Kidney capillary endothelial cell (primary cell): ENCODE data around the gene PALLD.

Experiments used
- DNase-seq: peaks from one replicate; pipeline ENCODE4 v3.0.0-alpha.2; 2018; ENCODE audit warnings: low spot score

Gene PALLD

DNA sequence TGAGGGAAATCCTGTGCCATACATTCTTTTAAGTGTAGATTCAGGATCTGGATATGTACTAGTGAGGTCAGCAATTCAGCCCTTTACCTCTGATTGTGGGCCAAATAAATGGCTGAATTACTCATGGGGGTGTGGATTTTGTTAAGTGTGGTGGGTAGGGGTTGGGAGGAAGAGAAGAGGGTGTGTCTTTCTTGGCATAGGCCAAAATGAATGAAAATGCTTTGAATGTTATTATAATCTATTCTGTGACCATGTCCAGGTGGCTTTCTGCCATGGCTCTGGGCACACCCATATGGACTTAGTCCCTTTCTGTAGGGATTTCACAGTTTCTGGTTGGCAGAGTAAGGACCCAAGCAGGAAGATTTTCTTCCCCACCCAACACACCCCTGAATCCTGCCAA lies 268.9 kb downstream of the PALLD start:
- no peak for DNase-seq

- DNase-seq, result no peak
Observed at GRCh38 chr4:168766604-168767316, 269.9 kb downstream of the PALLD start.

GRCh38 chr4:168769416-168769815 lies 272.6 kb downstream of the PALLD start:
- no peak for DNase-seq

GRCh38 chr4:168769837-168770236 lies 273.0 kb downstream of the PALLD start:
- DNase-seq, result no peak

DNA sequence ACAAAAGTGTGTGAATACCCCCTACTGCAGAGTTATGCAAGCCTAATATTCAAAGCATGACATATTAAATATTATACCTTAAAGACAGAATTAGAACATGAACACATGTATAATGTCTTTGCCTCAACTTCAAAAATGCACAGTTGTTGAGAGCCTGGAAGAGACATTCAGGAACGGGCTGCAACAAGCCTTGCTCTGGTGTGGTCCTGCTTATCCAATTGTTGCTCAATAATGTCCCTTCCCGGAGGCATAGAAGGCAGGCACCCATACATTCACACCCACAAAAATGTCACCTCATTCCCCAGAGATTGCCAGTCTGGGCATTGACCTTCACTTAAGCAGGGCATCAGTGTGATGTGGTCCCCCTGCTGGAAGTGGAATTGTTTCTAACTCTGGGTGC lies 274.4 kb downstream of the PALLD start:
- no peak for DNase-seq

DNA sequence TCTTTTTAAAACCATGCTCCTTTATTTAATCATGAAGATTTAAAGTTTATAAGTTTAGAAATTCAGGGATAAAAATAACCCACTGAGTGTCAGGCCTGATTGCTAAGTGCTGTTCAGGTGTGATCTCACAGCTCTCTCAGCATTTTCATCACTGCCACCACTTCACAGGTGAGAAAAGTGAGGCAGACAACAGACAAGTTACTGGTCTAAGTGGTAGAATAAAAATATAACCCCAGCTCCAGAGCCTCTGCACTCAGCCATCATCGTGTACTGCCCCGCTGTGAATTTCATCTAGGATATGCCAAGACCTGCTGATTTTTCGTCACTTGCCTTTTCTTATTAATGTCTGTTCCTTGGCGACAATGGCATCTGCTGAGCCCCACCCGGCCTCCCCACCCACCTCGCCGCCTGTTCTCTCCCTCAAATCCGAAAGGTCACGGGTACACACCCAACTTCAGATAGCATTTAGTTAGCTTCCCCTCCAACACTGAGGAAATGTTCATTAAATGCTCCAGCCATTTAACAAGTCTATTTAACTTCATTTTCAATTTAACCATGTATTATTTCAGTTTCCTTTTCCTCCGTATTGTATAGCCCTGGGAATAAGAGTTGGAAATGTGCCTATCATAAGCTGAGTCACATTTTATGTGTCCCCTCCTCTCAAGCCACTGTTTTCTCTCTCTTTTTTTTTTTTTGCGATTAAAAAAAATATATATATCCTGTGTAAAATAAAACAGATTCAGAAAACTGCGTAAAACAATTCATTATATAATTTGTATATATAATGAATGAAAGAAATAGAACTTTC lies 276.7 kb downstream of the PALLD start:
- DNase-seq, result no peak

- no peak for DNase-seq
Observed at GRCh38 chr4:168776382-168776781, 279.5 kb downstream of the PALLD start.

DNA sequence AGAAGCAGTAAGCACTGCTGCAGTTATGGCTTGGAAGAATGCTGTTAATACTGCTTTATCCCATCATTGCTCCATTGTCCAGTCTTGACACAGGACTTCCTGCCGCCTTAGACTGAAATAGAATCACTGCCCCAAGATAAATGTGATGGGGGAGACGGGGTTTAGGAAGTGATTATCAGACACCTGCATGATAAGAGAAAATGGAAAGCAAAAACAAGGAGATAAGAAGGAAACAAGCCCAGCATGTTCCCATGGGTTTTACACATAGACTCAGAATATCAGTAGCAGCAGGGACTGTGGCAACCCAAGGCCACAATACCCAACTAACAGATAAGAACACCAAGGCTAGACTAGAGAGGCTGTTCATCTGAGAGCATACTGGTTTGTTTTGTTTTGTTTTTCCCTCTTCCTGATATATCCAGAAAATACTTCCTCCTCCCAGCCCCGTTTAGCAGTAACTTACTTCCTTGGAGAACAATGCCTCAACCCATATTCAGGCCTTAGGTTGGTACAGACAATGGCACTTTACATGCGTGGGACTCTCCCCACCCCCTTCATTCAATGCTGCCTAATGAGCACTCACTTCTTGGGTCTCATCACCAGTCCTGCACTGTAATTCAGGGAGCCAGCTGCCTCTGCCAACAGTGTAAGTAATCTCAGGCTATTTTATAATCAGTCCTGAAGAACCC lies 280.6 kb downstream of the PALLD start:
- no peak for DNase-seq

DNA sequence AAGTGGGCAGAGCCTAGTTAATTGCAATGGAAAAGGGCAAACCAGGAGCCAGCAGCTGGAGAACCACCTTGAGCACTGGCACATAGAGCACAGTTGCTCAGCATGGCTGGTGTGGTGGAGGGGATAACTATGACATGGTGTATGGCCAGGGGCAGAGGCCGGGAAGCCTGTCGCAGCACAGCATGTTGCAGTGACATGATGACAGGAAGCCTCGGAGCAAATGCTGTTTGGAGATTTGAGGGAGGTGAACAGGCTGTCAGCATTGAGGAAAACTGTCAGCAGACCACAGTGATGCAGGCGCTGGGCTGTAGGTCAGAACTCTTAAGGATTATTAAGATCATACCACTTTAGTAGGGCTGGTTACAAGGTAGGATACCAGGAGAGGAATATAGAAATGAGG lies 284.5 kb downstream of the PALLD start:
- DNase-seq, result no peak

- no peak for DNase-seq
Observed at GRCh38 chr4:168781926-168782325, 285.1 kb downstream of the PALLD start.

DNA sequence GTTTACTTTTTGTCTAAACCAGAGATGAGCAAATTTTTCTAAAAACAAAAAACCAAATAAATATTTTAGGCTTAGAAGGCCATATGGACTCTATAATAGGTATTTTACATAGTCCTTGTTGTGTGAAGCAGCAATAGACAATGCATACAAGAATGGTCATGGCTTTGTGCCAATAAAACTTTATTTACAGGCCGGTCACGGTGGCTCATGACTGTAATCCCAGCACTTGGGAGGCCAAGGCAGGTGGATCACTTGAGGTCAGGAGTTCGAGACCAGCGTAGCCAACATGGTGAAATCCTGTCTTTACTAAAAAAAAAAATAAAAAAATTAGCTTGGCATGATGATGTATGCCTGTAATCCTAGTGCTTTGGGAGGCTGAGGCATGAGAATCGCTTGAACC lies 285.6 kb downstream of the PALLD start:
- no peak for DNase-seq

DNA sequence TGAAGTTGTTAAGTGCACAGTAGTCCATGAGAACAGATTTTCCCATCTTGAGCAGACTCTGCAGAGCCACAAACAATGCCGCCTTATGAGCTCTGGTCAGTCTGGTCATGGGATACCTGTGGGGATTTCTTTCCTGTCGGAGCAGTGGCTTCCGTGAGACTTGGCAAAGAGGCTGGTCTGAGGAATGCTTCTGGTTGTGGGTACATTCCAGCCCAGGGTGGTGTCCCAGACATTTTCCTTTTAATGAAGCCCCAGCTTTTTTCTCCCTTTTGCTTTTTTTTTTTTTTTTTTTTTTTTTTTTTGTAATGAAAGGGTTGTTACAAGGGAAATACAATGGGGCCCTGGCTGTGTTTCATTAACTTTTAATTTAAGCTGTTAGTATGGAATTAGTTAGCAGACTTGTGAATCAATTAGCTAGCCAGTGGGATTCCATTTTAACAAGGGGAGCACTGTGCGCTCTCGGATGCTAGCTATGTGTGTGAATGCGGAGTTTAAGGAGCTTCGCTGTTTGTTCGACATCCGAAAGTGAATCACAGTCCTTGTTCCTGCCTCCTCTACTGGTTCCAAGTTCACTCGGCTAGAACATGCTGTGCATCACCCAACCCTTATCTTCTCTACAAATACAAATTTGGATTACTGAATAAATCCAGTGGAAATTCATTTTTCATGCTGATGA lies 288.1 kb downstream of the PALLD start:
- no peak for DNase-seq

DNA sequence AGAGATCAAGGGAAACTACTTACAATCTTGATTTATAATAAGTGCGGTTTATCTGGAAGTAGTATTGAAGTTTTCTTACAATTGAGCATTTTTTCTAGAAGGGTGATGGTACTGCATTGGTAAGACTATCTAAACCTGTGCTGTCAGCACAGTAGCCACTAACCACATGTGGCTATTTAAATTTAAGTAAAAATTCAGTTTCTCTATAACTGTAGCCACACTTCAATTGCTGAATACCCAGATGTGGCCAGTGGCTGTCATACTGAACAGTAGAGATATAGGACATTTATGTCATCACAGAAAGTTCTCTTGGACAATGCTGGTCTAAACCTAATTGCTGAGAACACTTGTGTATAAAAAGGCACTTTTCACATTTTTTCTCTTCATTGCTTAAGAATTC lies 290.5 kb downstream of the PALLD start:
- DNase-seq, result no peak

- DNase-seq, result no peak
Observed at GRCh38 chr4:168787801-168788595, 291.1 kb downstream of the PALLD start.

DNA sequence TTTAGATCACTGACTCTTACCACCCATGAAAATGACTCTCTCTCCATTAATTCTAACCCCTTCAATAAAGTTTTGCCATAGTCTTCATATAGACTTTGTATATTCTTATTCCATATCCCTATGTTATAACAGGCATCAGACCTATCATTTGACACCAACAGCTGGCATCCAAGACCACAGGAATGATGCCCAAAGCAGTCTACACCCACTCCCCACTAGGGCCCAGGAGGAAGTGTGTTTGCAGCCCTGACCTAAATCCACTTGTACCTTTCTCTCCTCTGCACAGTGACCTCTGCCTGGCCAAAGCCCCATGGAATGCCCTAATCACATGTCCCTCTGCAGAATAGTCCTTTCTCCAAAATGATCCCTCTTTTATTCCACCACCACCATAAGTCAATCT lies 294.0 kb downstream of the PALLD start:
- no peak for DNase-seq

DNA sequence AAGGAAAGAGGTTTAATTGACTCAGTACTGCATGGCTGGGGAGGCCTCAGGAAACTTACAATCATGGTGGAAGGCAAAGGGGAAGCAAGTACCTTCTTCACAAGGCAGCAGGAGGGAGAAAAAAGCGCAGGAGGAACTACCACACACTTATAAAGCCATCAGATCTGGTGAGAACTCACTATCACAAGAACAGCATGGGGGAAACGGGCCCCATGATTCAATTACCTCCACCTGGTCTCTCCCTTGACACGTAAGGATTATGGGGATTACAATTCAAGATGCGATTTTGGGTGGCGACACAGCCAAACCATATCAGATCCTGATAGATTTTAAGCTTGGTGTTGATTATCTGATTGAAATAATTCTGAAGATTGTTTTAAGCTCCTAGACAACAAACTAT lies 294.5 kb downstream of the PALLD start:
- no peak for DNase-seq

DNA sequence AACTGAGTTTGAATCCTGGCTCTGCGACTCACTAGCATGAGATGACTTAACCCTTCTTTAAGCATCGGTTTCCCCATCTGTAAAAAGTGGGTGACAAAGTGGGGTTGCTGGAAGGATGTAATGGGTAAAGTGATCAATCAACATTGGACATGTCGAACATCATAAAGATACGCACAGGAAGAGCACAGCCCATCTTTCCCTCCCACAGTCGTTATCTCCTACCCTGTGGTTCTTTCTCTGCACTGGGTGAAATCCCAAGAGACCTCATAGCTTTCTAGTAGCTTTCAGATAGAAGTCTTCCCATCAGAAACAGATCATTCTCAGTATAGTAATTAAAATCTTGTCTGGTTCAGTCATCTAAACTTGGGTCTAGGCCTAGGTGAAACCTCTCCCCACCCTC lies 296.7 kb downstream of the PALLD start:
- DNase-seq, result no peak

DNA sequence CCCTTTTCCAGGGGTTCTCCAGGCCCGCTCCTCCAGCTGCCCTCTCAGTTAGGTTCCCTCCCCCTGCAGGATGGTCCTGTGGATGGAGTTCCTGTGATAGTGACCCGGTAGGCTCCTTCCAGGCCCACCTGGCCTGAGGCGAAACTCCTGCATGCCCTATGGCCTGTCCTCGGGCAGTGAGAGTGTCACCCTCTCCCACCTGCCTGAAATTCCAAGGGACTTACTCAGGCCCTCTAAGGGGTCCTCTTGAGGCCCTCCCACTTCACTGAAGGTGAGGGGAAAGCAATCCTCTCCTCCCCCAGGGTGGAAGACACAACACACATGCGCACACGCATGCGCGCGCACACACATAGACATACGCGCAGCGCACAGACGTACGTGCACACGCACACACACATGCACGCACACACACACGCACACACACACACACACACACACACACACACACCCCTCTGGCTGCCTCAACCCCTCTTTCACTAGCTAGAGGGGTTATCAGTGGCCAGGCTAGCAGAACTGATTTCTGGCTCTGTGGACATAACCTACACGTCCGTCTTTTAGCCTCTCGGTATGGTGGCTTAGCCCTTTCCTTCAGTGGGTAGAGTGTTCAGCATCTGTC lies 297.3 kb downstream of the PALLD start:
- no peak for DNase-seq

DNA sequence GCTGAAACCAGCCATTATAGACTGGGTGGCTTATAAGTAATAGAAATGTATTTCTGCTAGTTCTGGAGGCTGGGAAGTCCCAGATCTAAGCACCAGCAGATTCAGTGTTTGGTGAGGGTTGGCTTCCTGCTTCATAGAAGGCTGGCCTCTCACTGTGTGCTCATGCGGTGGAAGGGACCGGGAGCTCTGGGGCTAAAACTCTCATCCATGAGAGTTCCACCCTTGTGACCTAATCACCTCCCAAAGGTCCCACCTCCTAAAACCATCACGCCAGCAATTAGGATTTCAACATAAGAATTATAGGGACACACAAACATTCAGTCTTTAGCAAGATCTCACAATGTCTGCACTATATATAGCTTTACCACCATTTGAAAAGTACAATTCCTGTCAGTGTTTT lies 298.0 kb downstream of the PALLD start:
- no peak for DNase-seq

GRCh38 chr4:168795346-168795745 lies 298.5 kb downstream of the PALLD start:
- DNase-seq, result no peak
